NCI-H146 treated with DMSO at 0.1 percent for 48 hours (cell line): ENCODE measurements around the gene SLC36A4.
A peak's percentile ranks its signal among the peaks of the same experiment; 100 is the strongest.
"Not testable (repeated sequence)": the region's sequence is repeated elsewhere in the genome, so short reads cannot be mapped to it uniquely, and the experiment has no call there.

Experiments used
- DNase-seq: peaks from one replicate; lab custom pipeline; 2025; ENCODE audit not compliant: unreplicated experiment; lab: John Stamatoyannopoulos, UW

SLC36A4 gene

GRCh38 chr11:93194673-93195291 lies 3.0 kb downstream of the SLC36A4 start:
- no peak for DNase-seq

- no peak for DNase-seq
Observed at GRCh38 chr11:93193731-93194130, 4.1 kb downstream of the SLC36A4 start.

- DNase-seq, result no peak
Observed at GRCh38 chr11:93192163-93192562, 5.6 kb downstream of the SLC36A4 start.

GRCh38 chr11:93189462-93189861 lies 8.3 kb downstream of the SLC36A4 start:
- no peak for DNase-seq

- DNase-seq, result no peak
Observed at GRCh38 chr11:93188726-93189125, 9.1 kb downstream of the SLC36A4 start.

GRCh38 chr11:93187290-93187689 lies 10.5 kb downstream of the SLC36A4 start:
- DNase-seq, result no peak

GRCh38 chr11:93177891-93178290 lies 19.9 kb downstream of the SLC36A4 start:
- not testable (repeated sequence) for DNase-seq

- no peak for DNase-seq
Observed at GRCh38 chr11:93169950-93170561, 27.7 kb downstream of the SLC36A4 start.

GRCh38 chr11:93169143-93169542 lies 28.6 kb downstream of the SLC36A4 start:
- no peak for DNase-seq

GRCh38 chr11:93166862-93167261 lies 30.9 kb downstream of the SLC36A4 start:
- no peak for DNase-seq

GRCh38 chr11:93166194-93166593 lies 31.6 kb downstream of the SLC36A4 start:
- DNase-seq, result no peak

GRCh38 chr11:93160808-93161207 lies 37.0 kb downstream of the SLC36A4 start:
- no peak for DNase-seq

- no peak for DNase-seq
Observed at GRCh38 chr11:93160156-93160555, 37.6 kb downstream of the SLC36A4 start.

- DNase-seq, result no peak
Observed at GRCh38 chr11:93159721-93160120, 38.1 kb downstream of the SLC36A4 start.

- DNase-seq, result no peak
Observed at GRCh38 chr11:93155738-93156137, 42.1 kb downstream of the SLC36A4 start.

- no peak for DNase-seq
Observed at GRCh38 chr11:93145390-93145915, 52.3 kb downstream of the SLC36A4 start.

- no peak for DNase-seq
Observed at GRCh38 chr11:93143800-93144199, 54.0 kb downstream of the SLC36A4 start.

GRCh38 chr11:93143186-93143585 lies 54.6 kb downstream of the SLC36A4 start:
- DNase-seq, result no peak

GRCh38 chr11:93133488-93134109 lies 64.2 kb downstream of the SLC36A4 start:
- no peak for DNase-seq

- no peak for DNase-seq
Observed at GRCh38 chr11:93132836-93133235, 65.0 kb downstream of the SLC36A4 start.

- DNase-seq, result peak; percentile 37
Observed at GRCh38 chr11:93131709-93132108, 66.1 kb downstream of the SLC36A4 start.

- no peak for DNase-seq
Observed at GRCh38 chr11:93128574-93128973, 69.2 kb downstream of the SLC36A4 start.
